ENCODE results near the gene CIROP.
"Not testable (repeated sequence)": the region's sequence is repeated elsewhere in the genome, so short reads cannot be mapped to it uniquely, and the experiment has no call there.

Gene CIROP

DNA sequence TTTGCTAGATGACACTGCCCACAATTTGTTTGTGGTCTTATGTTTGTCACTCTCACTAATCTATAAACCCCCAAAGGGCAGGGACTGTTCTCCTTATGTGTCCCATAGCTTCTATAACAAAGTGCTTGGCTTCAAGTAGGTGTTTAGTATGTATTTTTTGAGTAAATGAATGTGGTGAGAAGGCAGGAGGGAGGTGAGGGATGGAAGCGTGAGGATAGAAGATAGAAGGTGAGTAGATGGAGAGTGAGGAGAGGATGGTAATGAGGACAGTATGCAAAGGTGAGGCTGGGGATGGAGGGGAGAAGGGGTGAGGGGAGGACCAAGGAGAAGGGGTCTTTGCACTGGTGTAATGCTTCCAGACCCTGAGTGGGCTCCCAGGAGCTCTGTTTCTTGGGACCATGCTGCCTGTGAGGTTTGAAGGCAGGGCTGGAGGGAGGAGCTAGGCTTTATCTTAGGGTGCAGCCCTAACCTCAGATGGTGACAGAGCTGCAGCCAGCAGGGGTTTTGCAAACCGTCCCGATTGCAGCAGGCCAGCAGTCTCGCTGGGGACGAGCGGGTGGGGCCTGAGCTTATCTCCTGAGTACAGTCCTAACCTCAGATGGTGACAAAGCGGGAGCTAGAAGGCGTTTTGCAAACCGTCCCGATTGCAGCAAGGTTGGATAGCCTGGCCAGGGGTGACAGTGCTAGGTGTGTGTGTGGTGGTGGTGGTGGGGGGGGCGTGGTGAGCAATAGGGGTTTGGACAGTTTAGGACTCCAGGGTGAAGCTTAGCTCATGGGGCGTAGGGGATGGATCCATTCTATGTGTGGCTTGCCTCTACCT, 7.8 kb upstream of the CIROP start:
- DNase-seq: no peak

DNA sequence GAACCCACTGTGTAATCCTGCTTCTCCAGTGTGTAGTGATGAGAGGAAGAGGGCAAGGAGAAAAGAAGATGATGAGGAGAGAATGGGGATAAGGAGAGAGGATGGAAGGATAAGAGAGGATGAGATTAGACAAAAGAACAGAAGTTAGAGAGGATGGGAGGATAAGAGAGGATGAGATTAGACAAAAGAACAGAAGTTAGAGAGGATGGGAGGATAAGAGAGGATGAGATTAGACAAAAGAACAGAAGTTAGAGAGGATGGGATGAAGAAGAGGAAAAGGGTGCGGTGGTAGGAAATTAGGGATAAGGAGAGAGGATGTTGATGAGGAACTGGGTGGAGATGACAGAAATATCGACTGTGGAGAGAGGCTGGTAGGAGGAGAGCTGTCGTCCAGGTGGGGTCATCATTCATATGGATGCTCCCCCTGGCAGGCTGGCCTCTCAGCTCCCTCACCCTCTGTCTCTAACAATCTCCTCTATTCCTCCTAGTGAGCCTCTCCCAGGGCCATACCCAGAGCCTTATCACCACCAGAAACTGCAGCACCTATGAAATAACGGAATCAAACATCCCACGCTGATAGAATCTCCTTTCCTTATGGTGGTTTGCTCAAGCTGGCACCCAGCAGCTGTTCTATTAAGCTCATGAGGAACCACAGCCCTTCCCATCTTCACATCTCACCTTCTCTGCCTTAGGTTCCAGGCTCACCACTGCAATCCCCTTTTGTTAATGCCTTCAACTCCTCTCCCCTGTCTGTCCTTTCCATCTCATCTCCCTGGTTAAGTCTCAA, 6.0 kb upstream of the CIROP start:
- no peak for DNase-seq

DNA sequence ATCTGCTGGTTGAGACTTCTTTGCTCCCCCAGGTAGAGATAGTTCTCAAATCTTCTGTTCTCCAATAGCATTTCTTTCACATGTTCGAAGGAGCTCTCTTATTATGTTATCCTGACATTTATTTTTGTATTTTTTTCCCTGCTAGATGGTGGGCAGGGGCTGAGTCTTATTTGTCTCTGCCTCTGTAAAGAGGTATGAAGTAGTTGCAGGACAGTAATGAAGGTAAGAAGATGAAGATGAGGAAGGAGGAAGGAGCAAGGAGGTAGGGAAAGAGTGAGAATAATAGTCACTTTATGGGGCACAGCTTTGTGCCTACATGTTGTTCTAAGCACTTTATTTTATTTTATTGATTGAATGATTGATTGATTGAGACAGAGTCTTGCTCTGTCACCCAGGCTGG, 5.0 kb upstream of the CIROP start:
- no peak for DNase-seq

GRCh38 chr14:23108169-23108568, 3.4 kb upstream of the CIROP start:
- not testable (repeated sequence) for DNase-seq

DNA sequence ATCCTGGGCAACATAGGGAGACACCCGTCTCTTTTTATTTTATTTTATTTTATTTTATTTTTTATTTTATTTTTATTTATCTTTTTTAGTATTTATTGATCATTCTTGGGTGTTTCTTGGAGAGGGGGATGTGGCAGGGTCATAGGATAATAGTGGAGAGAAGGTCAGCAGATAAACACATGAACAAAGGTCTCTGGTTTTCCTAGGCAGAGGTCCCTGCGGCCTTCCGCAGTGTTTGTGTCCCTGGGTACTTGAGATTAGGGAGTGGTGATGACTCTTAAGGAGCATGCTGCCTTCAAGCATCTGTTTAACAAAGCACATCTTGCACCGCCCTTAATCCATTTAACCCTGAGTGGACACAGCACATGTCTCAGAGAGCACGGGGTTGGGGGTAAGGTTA, 2.8 kb upstream of the CIROP start:
- DNase-seq: not testable (repeated sequence)

DNA sequence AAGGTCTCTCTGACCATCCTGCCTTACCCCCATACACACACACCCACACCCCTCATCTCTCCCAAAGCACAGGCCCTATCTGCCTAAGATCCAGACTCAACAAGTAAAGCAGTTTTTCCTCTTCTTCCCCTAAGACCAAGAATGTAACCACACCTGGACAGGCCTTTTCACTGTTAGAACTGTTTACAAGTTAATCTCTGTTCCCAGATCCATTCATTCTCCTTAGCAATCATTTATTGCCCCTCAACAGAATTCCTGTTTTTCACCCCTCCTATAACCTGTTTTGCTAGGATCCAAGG, 1.9 kb upstream of the CIROP start:
- DNase-seq: no peak

GRCh38 chr14:23105348-23105824, 597 bp upstream of the CIROP start:
- no peak for DNase-seq

DNA sequence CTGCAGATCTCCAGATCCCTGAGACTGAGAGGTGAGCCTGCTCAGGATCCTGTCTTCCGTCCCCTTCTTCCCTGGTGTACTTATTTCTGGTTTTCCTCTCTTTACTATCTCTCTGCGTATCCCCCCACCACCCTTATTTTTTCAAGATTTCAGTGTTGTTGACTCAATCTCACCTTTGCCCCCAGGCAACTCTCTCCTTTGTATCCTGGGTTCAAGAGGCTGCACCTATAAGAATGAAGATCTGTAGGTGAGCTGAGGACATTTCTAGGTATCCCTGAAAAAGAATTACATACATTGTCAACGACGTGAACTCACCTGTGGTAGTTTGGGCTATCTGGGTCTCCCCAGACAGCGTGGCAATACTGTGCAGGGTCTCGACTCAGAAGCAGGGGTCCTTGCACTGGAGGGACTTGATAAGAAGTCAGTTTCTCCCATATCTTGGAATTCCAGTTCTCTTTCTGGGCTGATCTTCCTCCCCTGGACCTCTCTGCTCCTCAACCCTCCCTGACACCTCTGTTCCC, 659 bp downstream of the CIROP start:
- no peak for DNase-seq

GRCh38 chr14:23103581-23103980, 1.2 kb downstream of the CIROP start:
- DNase-seq: no peak

- DNase-seq: no peak
Measured at GRCh38 chr14:23102801-23103200, 2.0 kb downstream of the CIROP start.

DNA sequence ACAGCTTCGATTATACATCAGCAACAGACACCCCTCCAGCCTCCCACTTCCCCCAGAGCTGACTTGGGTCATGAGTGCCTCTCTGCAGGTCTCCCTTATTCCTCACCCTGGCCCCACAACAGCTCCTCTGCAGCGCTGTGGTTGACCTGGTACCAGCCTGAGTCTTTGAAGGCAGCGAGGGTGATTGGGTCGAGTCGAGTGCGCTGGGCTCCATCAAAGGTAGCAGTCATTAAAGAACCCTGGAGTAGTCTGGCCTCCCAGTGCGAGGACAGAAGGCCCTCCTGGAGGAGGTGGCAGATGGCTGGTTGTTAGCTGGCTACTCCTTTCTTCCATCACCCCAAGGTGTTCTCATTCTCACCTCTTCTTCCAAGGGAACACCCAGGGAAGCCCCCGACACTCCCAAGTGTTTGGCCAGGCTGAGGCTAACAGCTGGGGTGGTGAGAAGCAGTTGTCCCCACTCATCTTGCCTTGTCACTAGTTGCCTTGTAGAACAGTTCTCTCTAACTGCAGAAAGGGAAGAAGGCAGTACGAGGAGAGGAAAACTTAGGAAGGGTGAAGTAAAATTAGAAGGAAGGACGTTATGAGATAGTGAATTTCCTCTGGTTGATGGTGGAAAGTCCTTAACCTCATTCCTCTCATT, 2.7 kb downstream of the CIROP start:
- no peak for DNase-seq

DNA sequence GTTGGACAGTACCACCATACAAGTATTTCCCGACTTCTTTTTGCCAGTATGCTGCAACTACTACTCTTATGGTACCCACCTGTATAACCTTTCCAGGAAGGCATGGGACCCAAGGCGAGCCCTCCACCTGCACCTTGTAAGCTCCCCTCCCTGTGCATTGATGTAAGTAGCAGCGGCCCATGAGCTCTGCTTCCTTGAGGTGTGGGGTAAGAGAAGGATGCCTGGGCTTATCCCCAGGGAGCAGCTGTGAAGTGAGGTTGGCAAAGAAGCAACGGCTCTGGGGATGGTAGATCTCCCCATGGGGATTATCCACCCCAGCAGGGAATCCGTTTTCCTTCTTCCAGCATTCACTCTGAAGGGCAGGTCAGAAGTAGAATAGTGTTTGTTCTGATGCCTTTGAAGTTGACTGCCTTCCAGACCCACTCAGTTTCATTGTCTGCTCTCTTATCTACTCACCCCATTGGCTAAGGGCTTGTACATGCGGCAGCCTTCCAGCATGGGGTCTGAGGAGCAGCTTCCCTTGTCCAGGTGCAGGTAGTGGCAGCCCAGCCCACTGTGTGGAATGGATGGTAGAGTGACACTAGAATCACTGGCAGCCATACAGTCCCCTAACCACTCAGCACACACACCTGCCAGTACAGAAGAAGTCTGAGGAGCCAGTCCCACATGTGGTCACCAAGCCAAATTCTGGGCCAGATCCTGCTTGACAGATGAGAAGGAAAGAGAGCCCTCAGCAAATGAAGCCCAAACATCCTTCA, 3.4 kb downstream of the CIROP start:
- DNase-seq: peak; percentile 100

GRCh38 chr14:23099212-23099861, 5.5 kb downstream of the CIROP start:
- DNase-seq: peak; percentile 85

GRCh38 chr14:23097786-23098185, 7.0 kb downstream of the CIROP start:
- no peak for DNase-seq

GRCh38 chr14:23095196-23096108, 9.3 kb downstream of the CIROP start, which contains the start of gene C14orf119:
TSS of gene C14orf119 (plus strand) at chr14:23095505. CDS start at chr14:23097659, 2,154 bp downstream.
- no peak for DNase-seq

DNA sequence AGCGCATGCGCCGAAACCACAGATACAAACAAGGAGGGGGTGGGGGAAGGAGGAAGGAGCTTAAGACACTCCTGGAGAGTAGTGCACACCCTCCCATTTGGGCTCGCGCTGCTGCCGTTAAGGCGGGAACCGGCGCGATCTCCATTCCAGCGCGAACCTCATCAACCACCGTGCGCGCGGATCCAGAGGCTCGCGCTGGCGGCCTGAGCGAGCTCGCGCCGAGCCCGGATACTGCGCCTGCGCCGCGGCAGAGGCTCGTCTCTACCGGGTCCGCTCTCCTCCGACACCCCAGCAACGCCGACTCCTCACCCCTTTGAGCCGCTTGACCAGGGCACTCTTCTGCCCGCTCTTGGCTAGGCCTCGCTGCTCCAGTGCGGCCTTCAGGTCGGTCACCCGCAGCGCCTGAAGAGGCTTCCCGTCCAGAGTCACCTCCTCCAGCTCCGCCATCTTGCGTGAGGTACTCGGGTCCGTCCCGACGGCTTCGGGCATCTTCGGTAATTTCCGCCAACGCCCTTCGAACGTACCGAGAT, 10.1 kb downstream of the CIROP start, which contains the start of gene ACIN1:
Gene ACIN1, minus strand, starts transcription at position 471 of the 530 bp plus-strand sequence. Its CDS starts 24 bp downstream, at position 447.
- no peak for DNase-seq

- DNase-seq: no peak
Measured at GRCh38 chr14:23093991-23094665, 10.7 kb downstream of the CIROP start.

DNA sequence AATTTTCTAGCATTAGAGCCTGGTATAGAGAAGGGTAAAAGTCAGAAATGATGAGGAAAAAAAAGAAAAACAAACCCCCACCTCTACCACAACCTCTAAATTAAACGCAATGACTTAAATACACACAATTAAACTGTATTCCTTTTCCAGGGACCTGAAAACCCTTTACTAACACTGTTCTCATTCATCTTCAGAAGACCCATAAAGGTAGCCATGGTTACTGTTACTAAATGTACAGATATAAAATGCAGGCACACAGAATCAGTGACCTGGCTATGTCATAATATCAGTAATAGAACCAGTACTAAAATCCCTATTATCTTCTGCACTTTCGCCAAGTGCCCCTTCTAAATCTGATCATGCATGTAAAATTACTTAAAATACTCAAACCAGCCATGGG, 11.3 kb downstream of the CIROP start:
- no peak for DNase-seq

DNA sequence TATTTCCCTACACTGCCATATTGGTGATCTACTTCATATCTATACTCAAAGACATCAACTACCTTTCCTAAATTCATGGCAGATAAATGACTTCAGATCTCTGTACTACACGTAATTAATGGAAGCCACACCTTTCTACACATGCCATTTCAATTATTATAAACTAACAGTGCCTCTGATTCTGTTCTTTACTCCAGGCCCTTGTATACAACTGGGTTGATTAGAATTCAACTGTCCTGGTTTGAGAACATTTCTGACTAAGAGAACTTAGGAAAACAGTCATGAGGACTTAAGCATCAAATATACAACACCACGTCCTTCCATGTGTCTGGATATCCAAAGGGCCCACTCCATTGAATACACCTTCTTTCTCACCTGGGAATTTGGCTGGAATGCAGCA, 11.7 kb downstream of the CIROP start:
- DNase-seq: no peak
